ENCODE measurements around the gene DSCAML1.

DNA sequence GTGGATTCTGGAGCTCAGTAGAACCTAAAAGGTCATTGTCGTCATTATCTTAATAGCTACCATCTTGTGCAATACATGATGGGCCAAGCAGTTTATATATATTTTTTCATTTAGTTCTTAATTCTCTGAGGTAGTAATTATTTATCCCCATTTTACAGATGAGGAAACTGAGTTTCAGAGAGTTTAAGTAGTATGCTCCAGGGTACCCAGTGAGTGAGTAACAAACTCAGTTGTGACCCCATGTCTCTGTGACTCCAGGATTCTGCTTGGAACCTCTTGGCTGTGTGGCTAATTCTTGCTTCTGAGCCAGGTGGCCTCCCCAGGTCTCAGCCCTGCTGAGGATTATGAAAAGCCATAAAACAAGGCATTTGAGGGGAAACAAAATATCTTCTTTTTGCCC, 386.8 kb downstream of the DSCAML1 start:
- TF ChIP-seq POLR2AphosphoS5 (IDR thresholded peaks at IDR 0.05; ENCODE audit: low read depth, low read length) (no peak), TCF7L2 (IDR thresholded peaks at IDR 0.05; ENCODE audit: borderline replicate concordance, extremely low read depth, insufficient read depth, insufficient read length) (no peak)
- TF ChIP-seq, protein P1, sequence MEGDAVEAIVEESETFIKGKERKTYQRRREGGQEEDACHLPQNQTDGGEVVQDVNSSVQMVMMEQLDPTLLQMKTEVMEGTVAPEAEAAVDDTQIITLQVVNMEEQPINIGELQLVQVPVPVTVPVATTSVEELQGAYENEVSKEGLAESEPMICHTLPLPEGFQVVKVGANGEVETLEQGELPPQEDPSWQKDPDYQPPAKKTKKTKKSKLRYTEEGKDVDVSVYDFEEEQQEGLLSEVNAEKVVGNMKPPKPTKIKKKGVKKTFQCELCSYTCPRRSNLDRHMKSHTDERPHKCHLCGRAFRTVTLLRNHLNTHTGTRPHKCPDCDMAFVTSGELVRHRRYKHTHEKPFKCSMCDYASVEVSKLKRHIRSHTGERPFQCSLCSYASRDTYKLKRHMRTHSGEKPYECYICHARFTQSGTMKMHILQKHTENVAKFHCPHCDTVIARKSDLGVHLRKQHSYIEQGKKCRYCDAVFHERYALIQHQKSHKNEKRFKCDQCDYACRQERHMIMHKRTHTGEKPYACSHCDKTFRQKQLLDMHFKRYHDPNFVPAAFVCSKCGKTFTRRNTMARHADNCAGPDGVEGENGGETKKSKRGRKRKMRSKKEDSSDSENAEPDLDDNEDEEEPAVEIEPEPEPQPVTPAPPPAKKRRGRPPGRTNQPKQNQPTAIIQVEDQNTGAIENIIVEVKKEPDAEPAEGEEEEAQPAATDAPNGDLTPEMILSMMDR (IDR thresholded peaks at IDR 0.05 in 2 of 3, conservative IDR thresholded peaks at IDR 0.05 in 1 of 3; ENCODE audit: borderline replicate concordance in 1 of 3, insufficient read depth in 1 of 3, low read depth in 2 of 3, low read length in 2 of 3), result no peak

All from HCT116 (cell line).